ENCODE results near the gene PVR. TPM values are rescaled to one million over a fixed set of nuclear protein-coding genes. Genes with fewer than 3 reads are reported as not detected.
"Not testable (repeated sequence)": the region's sequence is repeated elsewhere in the genome, so short reads cannot be mapped to it uniquely, and the experiment has no call there.

The PVR gene
- total RNA-seq, 2 donors from 2014 or later, result 31.0 to 35.7 TPM

DNA sequence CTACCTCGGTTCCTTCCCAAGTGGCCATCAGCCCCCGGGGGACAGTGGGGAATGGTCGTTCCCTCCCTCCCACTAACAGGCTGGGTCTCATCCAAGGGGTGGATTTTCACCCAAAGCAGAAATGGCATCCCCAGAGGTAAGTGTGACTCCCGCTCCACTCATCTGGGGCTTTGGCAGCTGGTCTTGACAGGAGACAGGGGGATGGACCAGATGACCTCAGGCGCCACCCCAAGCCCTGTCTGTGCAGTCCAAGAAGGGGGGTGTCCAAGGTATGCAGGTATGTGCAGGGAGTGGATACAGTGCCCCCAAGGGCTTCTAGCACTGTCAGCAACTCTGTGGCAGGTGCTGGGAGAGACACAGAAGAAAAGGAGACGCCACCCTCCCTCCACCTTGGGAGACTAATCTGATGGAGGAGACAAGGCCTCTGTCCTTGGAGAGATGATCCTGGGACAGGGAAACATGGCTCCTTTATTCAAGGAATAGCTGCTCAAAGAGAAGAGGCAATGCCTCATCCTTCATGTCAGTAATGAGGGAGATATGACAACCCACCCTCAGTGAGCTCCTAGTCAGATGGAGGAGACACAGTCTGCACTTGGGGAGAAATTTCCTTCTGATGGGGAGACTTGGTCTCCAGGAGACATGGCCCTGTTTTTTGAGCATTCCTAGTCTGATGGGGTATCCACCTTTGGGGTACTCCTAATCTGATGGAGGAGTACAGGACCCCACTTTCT lies 63.0 kb downstream of the PVR start:
- intact Hi-C loops (cut with DNase I, micrococcal nuclease), result no loop called here
- DNase-seq (no peak), ATAC-seq (no peak)

DNA sequence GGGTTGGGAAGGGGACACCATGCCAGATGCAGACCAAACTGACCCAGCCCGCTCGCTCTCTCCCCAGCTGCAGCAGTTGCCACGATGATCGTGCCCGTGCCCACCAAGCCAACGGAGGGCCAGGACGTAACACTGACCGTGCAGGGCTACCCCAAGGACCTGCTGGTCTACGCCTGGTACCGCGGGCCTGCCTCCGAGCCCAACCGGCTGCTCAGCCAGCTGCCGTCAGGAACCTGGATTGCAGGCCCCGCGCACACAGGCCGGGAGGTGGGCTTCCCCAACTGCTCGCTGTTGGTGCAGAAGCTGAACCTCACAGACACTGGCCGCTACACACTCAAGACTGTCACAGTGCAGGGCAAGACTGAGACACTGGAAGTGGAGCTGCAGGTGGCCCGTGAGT lies 64.1 kb downstream of the PVR start:
- ATAC-seq, result no peak
- intact Hi-C loops (cut with DNase I, micrococcal nuclease), result no loop called here
- no peak for DNase-seq

GRCh38 chr19:44708940-44709339 lies 65.2 kb downstream of the PVR start:
- intact Hi-C loops (cut with DNase I, micrococcal nuclease), result no loop called here
- ATAC-seq (no peak), DNase-seq (no peak)

GRCh38 chr19:44709434-44710266 lies 65.9 kb downstream of the PVR start:
- DNase-seq, ATAC-seq: not testable (repeated sequence)
- intact Hi-C loops (cut with DNase I, micrococcal nuclease), result loop anchor here in 1 of 2 donors (10.0 kb wide), 1 partner anchor 135 kb away; the partner anchor contains the start of gene NECTIN2

GRCh38 chr19:44710483-44710882 lies 66.8 kb downstream of the PVR start:
- DNase-seq (no peak), ATAC-seq (peak; percentile 21)
- intact Hi-C loops (cut with DNase I, micrococcal nuclease), result loop anchor here in 1 of 2 donors (10.0 kb wide), 1 partner anchor 134 kb away; the partner anchor contains the start of gene NECTIN2

- DNase-seq (no peak), ATAC-seq (peak; percentile 54)
- intact Hi-C loops (cut with DNase I, micrococcal nuclease), result loop anchor here in 1 of 2 donors (10.0 kb wide), 1 partner anchor 132 kb away; the partner anchor contains the start of gene NECTIN2
These were observed 69.3 kb downstream of the PVR start for GRCh38 chr19:44712864-44713515.

Small RNA genes within 50 kb of the gene (microRNA-seq; reads per million reads assigned to microRNA genes)
- gene MIR4531, result 0 reads per million in 2 donors

Other genes starting within 250 kb of the PVR start
- 1 to 10 TPM in 1 of 2 donors, under 1 TPM in 1; 0.92 to 1.8 TPM for gene ZNF285, start 242.3 kb upstream of the PVR start, total RNA-seq
- gene ZNF229, start 195.4 kb upstream of the PVR start, total RNA-seq, result 1 to 10 TPM; 1.5 to 2.7 TPM
- gene ZNF180, start 143.4 kb upstream of the PVR start, total RNA-seq, result 1 to 10 TPM; 6.1 to 7.5 TPM
- gene CEACAM20, start 114.2 kb upstream of the PVR start, total RNA-seq, result under 1 TPM; 0.15 to 0.42 TPM
- not detected for gene IGSF23, start 30.3 kb upstream of the PVR start, total RNA-seq
- 1 to 10 TPM; 6.5 to 6.6 TPM for gene CEACAM19, start 27.6 kb downstream of the PVR start, total RNA-seq
- gene CEACAM16, start 55.2 kb downstream of the PVR start, total RNA-seq, result under 1 TPM in 1 of 2 donors, not detected in 1; 0.45 TPM
- gene BCL3, start 104.8 kb downstream of the PVR start, total RNA-seq, result 100 to 1,000 TPM in 1 of 2 donors, 10 to 100 TPM in 1; 81.5 to 103 TPM
- gene CBLC, start 134.0 kb downstream of the PVR start, total RNA-seq, result 10 to 100 TPM; 79.1 to 84.4 TPM
- 10 to 100 TPM; 21.4 to 21.7 TPM for gene BCAM, start 165.2 kb downstream of the PVR start, total RNA-seq
- 100 to 1,000 TPM; 112 to 125 TPM for gene NECTIN2, start 202.4 kb downstream of the PVR start, total RNA-seq
- gene TOMM40, start 247.3 kb downstream of the PVR start, total RNA-seq, result 10 to 100 TPM; 48.7 to 80.0 TPM